Suprapubic skin (tissue), 4 donors: Measurements from ENCODE around the gene RPS6KA5. TPM values are rescaled to one million over a fixed set of nuclear protein-coding genes. Genes with fewer than 3 reads are reported as not detected.
"Not testable (repeated sequence)": the region's sequence is repeated elsewhere in the genome, so short reads cannot be mapped to it uniquely, and the experiment has no call there.

Experiments
- DNase-seq, 2 donors: peaks; one replicate each; pipeline ENCODE4 v3.0.0-alpha.2; 2019; ENCODE audit warnings: low spot score in 2 of 2
- H3K27ac ChIP-seq: fragments of 200-600 bp; sonication (generic); one replicate; pipeline ENCODE4 v1.5.1; 2019
- H3K27me3 ChIP-seq: fragments of 200-600 bp; sonication (generic); one replicate; pipeline ENCODE4 v1.5.1; 2019
- H3K36me3 ChIP-seq: fragments of 200-600 bp; sonication (generic); one replicate; pipeline ENCODE4 v1.5.1; 2019
- H3K4me1 ChIP-seq: fragments of 200-600 bp; sonication (generic); one replicate; pipeline ENCODE4 v1.5.1; 2019
- H3K4me3 ChIP-seq: fragments of 200-600 bp; sonication (generic); one replicate; pipeline ENCODE4 v1.5.1; 2019; ENCODE audit warnings: mild to moderate bottlenecking
- H3K9me3 ChIP-seq: fragments of 200-600 bp; sonication (generic); one replicate; pipeline ENCODE4 v1.5.1; 2019
- EP300 ChIP-seq: sonication (generic); formaldehyde crosslinking; IDR thresholded peaks from one replicate; pipeline ENCODE4 v1.6.1; 2017; ENCODE audit warnings: antibody characterized with exemption
- POLR2A ChIP-seq, 2 donors: fragments of 450-650 bp; IDR thresholded peaks; one replicate each; pipeline ENCODE4 v1.6.1; 2017; ENCODE audit warnings: antibody characterized with exemption in 2 of 2, mild to moderate bottlenecking in 2 of 2, moderate library complexity in 2 of 2
- POLR2AphosphoS5 ChIP-seq, 3 donors: sonication (generic); formaldehyde crosslinking; IDR thresholded peaks; one replicate each; pipeline ENCODE4 v1.6.1; 2017; ENCODE audit warnings: antibody characterized with exemption in 3 of 3
- WGBS: methylation state at CpG from one replicate; pipeline ENCODE4 v1.1.5; 2018; 5-methylcytosine and 5-hydroxymethylcytosine counted together
- total RNA-seq, 4 donors: library from RNA; depleted of rRNA; stranded (reverse); fragments of >200 nt; gene quantifications; one replicate each; pipeline ENCODE4 v1.1.0, GENCODE V29; 2016
- TF ChIP-seq, protein P1 (sequence below), 2 donors: fragments of 200-600 bp in 1 of 2; fragments of 450-650 bp in 1 of 2; sonication (generic) in 1 of 2; IDR thresholded peaks; one replicate each; pipeline ENCODE4 v1.5.1; 2016 to 2019; ENCODE audit warnings: antibody characterized with exemption in 2 of 2, mild to moderate bottlenecking in 1 of 2, moderate library complexity in 1 of 2

The RPS6KA5 gene
- total RNA-seq, result 10 to 100 TPM in 3 of 4 donors, 1 to 10 TPM in 1; 6.4 to 14.2 (median 11.2) TPM

DNA sequence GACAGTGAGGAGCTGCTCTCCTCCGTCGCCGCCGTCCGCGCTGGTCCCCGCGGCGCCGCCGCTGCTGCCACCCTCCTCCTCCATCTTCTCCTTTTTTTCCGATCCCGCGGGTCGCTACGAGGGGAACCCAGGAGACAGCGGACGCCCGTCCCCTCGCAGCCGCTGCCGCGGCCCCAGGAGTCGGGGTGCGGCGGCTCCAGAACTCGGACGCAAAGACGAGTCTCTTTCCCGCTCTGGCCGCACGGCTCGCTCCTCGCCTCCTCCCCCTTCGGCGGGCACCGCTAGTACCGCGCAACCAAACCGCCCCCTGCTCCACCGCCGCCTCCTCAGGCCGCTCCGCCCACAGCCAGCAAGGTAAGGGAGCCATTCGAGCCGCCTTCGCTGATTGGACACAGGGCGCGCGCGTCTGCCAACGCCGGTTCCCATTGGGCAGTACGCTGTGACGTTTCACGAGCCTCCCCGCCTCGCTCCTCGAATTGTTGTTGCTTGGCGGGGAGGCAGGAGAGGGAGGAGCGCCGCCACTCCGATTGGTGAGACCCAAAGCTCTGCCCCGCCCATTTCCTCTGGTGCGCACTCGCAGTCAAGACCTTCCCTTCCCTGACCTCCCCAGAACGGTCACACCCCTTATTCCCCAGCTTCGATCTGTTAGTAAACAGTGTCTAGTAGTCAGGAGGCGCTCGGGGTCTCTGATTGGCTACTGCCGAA lies at the start of gene RPS6KA5:
Gene RPS6KA5 (minus strand): TSS at position 291 of the 705 bp plus-strand sequence. CDS start 207 bp downstream, at position 84.
- Histone ChIP-seq H3K27me3 (no peaks in the 10 kb centered on the region), H3K27ac (peak within 1 kb of the TSS; percentile 98), H3K4me3 (peak within 1 kb of the TSS; percentile 93), H3K36me3 (no peaks in the 10 kb centered on the region), H3K4me1 (peaks cover 40% of the 10 kb centered on the region), H3K9me3 (no peaks in the 10 kb centered on the region)
- peak; percentile 100 for DNase-seq
- 0% methylated on average over 9 of the region's 71 CpGs for WGBS
- TF ChIP-seq POLR2A (IDR thresholded peaks at IDR 0.05) (peak; percentile 59 to 88), EP300 (no peak), POLR2AphosphoS5 (IDR thresholded peaks at IDR 0.05) (peak in 2 of 3 donors; percentile 83 to 92)
- TF ChIP-seq, protein P1, sequence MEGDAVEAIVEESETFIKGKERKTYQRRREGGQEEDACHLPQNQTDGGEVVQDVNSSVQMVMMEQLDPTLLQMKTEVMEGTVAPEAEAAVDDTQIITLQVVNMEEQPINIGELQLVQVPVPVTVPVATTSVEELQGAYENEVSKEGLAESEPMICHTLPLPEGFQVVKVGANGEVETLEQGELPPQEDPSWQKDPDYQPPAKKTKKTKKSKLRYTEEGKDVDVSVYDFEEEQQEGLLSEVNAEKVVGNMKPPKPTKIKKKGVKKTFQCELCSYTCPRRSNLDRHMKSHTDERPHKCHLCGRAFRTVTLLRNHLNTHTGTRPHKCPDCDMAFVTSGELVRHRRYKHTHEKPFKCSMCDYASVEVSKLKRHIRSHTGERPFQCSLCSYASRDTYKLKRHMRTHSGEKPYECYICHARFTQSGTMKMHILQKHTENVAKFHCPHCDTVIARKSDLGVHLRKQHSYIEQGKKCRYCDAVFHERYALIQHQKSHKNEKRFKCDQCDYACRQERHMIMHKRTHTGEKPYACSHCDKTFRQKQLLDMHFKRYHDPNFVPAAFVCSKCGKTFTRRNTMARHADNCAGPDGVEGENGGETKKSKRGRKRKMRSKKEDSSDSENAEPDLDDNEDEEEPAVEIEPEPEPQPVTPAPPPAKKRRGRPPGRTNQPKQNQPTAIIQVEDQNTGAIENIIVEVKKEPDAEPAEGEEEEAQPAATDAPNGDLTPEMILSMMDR (IDR thresholded peaks at IDR 0.05), result peak in 1 of 2 donors; percentile 17

DNA sequence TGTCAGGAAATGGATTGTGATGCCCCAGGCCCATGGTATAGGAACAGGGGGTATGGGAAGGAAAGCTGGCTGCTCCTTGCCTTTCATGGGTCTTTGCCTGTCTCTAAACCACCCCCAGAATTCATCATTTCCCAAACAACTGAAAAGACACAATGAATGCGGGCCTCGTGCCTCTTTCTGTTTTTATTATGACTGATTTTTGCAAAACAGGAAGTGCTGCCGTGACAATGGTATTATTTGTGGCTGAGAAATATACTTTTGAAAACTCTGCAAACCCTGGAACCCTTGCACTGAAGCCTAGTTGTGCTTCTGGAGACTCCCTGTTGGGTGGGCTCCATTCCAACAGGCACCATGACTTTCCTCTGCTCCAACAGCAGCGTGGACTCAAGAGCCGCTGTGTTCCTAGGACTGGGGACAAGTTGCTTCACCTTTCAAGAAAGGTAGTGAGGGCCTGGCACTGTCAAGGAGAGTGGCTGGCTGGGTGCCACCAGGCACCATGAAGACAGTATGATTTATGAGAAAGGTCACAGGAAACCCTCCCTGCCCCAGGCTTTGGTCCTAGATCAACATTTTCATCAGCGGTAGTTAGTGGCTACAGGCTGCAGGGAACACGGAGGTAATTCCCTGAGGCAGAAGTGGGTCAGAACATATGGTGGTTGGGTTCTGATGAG lies 48.6 kb upstream of the RPS6KA5 start:
- DNase-seq, result peak in 1 of 2 donors; percentile 73
- TF ChIP-seq POLR2A (IDR thresholded peaks at IDR 0.05) (no peak), EP300 (no peak), POLR2AphosphoS5 (IDR thresholded peaks at IDR 0.05) (no peak)
- TF ChIP-seq, protein P1 (IDR thresholded peaks at IDR 0.05), result no peak
- no peaks in the 10 kb centered on the region for H3K27me3 ChIP-seq
- H3K4me3 ChIP-seq, result no peak overlapping the region
- H3K9me3 ChIP-seq, result no peaks in the 10 kb centered on the region
- WGBS, result 61% methylated on average over 7 of the region's 7 CpGs
- H3K4me1 ChIP-seq, result peaks cover 26% of the 10 kb centered on the region
- H3K36me3 ChIP-seq, result no peaks in the 10 kb centered on the region
- H3K27ac ChIP-seq, result peak overlapping the region; percentile 57

DNA sequence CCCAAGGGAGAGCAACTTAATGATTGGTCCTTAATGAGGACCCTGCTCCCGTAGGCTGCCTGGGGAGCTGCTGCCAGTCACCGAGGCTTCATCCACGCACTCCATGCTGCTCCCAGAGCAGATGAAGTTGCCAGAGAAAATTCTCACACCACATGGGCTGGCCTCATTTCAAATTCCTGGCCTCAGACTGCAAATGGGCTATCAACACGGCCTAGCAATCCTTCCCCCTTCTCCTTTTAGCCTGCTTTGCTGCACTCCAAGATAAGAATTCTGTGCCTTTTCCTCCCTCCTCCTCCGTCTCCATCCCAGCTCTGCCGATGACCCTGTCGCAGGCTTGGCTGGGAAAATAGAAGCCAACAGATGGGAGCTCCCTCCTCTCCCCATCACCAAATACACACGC lies 42.7 kb upstream of the RPS6KA5 start:
- H3K9me3 ChIP-seq, result no peaks in the 10 kb centered on the region
- H3K27ac ChIP-seq, result no peak overlapping the region
- TF ChIP-seq POLR2A (IDR thresholded peaks at IDR 0.05) (no peak), POLR2AphosphoS5 (IDR thresholded peaks at IDR 0.05) (no peak), EP300 (no peak)
- TF ChIP-seq, protein P1 (IDR thresholded peaks at IDR 0.05), result no peak
- no peaks in the 10 kb centered on the region for H3K27me3 ChIP-seq
- H3K4me1 ChIP-seq, result no peaks in the 10 kb centered on the region
- H3K4me3 ChIP-seq, result no peak overlapping the region
- H3K36me3 ChIP-seq, result no peaks in the 10 kb centered on the region
- 71% methylated on average over 8 of the region's 8 CpGs for WGBS
- DNase-seq, result no peak

DNA sequence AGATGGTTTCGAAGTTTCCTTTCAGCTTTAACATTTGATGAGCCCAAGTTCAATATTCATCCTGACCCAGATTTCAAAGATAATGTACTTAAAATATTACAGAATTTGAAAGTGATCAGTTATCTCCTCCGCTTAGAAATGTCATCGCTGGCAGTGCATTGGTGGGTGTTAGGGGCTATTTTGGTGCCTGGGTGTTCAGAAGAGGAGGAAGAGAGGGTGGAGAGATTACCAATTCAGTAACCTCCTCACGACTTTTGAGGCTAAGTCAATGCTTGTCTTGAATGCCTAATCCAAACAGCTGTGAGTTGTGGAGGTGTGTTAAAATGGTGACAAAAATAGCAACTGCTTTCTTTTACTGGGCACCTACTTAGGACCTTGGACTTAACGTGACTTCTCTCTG lies 39.7 kb upstream of the RPS6KA5 start:
- Histone ChIP-seq H3K4me3 (no peak overlapping the region), H3K9me3 (no peaks in the 10 kb centered on the region), H3K36me3 (no peaks in the 10 kb centered on the region), H3K27ac (no peak overlapping the region), H3K27me3 (no peaks in the 10 kb centered on the region), H3K4me1 (no peaks in the 10 kb centered on the region)
- no peak for DNase-seq
- 88% methylated on average over 5 of the region's 5 CpGs for WGBS
- TF ChIP-seq EP300 (no peak), POLR2A (IDR thresholded peaks at IDR 0.05) (no peak), POLR2AphosphoS5 (IDR thresholded peaks at IDR 0.05) (no peak)
- TF ChIP-seq, protein P1 (IDR thresholded peaks at IDR 0.05), result no peak

DNA sequence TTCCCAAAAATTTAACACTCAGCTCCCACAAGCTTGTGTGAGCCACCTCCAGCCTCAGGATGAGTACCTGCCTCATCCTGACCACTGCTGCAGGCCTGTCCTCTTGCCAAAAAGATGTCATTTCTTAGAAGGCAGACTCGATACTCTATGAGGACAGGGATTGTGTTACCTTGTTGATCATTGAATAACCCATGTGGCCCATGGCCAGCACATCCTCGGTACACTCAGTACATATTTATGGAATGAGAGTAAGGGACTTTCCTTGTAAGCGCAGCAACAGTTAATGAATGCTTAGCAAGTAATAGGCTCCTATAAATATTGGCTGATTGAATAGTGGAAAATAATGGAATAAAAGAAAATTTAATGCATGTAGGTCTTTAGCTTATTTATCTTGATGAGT lies 38.1 kb upstream of the RPS6KA5 start:
- TF ChIP-seq POLR2A (IDR thresholded peaks at IDR 0.05), result no peak
- TF ChIP-seq, protein P1 (IDR thresholded peaks at IDR 0.05), result no peak
- no peak for TF ChIP-seq EP300
- TF ChIP-seq POLR2AphosphoS5 (IDR thresholded peaks at IDR 0.05), result no peak
- Histone ChIP-seq H3K4me1 (no peaks in the 10 kb centered on the region), H3K27me3 (no peaks in the 10 kb centered on the region), H3K36me3 (no peaks in the 10 kb centered on the region), H3K4me3 (no peak overlapping the region), H3K9me3 (no peaks in the 10 kb centered on the region), H3K27ac (no peak overlapping the region)
- no peak for DNase-seq
- whole genome bisulfite sequencing, result 64% methylated on average over 3 of the region's 3 CpGs

DNA sequence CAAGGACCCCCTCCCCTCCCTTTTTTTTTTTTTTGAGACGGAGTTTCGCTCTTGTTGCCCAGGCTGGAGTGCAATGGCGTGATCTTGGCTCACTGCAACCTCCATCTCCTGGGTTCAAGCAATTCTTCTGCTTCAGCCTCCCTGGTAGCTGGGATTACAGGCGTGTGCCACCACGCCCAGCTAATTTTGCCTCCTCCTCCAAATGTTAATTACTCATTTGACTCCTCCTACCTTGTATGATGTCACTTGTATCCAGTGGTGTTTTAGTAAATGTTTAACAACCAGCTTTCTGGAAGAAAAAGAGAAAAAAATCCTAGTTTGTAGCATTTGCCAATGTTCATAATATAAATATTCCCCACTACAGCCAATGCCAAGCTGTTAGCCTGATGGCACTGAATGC lies 37.2 kb upstream of the RPS6KA5 start:
- not testable (repeated sequence) for H3K36me3 ChIP-seq, H3K4me3 ChIP-seq, H3K27me3 ChIP-seq, H3K4me1 ChIP-seq, H3K9me3 ChIP-seq, H3K27ac ChIP-seq, DNase-seq
- 89% methylated on average over 5 of the region's 5 CpGs for WGBS
